Measurements from ENCODE around the gene NKPD1.

GRCh38 chr19:45144431-45145269, 16.1 kb downstream of the NKPD1 start:
- TF ChIP-seq POLR2AphosphoS5 (IDR thresholded peaks at IDR 0.05; ENCODE audit: low read depth, low read length) (no peak), POLR2A (IDR thresholded peaks at IDR 0.05; ENCODE audit: low read depth, low read length) (no peak)

Data from GM12891 (cell line).